ENCODE data around the gene NACA. TPM values are rescaled to one million over a fixed set of nuclear protein-coding genes. Genes with fewer than 3 reads are reported as not detected.

Gene NACA
- total RNA-seq, 3 donors from 2014 or later: 1,363 to 1,488 (median 1,386) TPM

GRCh38 chr12:56766535-56766934 lies 41.4 kb upstream of the NACA start:
- Histone ChIP-seq H3K9me3 (no peaks in the 10 kb centered on the region), H3K27ac (no peak overlapping the region), H3K4me3 (no peak overlapping the region), H3K36me3 (no peaks in the 10 kb centered on the region), H3K27me3 (no peaks in the 10 kb centered on the region), H3K4me1 (no peaks in the 10 kb centered on the region)
- intact Hi-C loops (cut with DNase I; ENCODE audit: low total_unique reads): no loop called here
- TF ChIP-seq POLR2A (IDR thresholded peaks at IDR 0.05) (no peak), CTCF (IDR thresholded peaks at IDR 0.05) (no peak), POLR2AphosphoS5 (IDR thresholded peaks at IDR 0.05) (no peak)
- no peak for DNase-seq (ENCODE audit: low spot score in 2 of 2)

- Histone ChIP-seq H3K4me3 (no peak overlapping the region), H3K36me3 (no peaks in the 10 kb centered on the region), H3K9me3 (no peaks in the 10 kb centered on the region), H3K4me1 (no peaks in the 10 kb centered on the region), H3K27ac (no peak overlapping the region), H3K27me3 (no peaks in the 10 kb centered on the region)
- TF ChIP-seq CTCF (IDR thresholded peaks at IDR 0.05): no peak
- no peak for TF ChIP-seq POLR2AphosphoS5 (IDR thresholded peaks at IDR 0.05)
- TF ChIP-seq POLR2A (IDR thresholded peaks at IDR 0.05): no peak
- intact Hi-C loops (cut with DNase I; ENCODE audit: low total_unique reads): no loop called here
- no peak for DNase-seq (ENCODE audit: low spot score in 2 of 2)
Measured at GRCh38 chr12:56763753-56764657, 38.9 kb upstream of the NACA start.

DNA sequence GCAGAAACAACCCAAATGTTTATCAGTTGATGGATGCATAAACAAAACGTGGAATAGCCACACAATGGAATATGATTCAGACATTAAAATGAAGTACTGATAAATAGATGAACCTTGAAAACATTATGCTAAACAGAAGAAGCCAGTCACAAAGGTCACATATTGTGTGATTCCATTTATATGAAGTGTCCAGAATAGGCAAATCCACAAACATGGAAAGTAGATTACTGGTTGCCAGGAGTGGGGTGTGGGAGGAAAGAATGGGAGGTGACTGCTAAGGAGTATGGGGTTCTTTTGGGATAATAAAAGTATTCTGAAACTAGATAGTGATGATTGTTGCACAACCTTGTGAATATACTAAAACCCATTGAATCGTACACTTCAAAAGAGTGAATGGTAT lies 36.7 kb upstream of the NACA start:
- Histone ChIP-seq H3K27ac (no peak overlapping the region), H3K27me3 (no peaks in the 10 kb centered on the region), H3K4me1 (no peaks in the 10 kb centered on the region), H3K36me3 (no peaks in the 10 kb centered on the region), H3K4me3 (no peak overlapping the region), H3K9me3 (peaks cover 0 to 7% of the 10 kb centered on the region in 2 donors)
- intact Hi-C loops (cut with DNase I; ENCODE audit: low total_unique reads): no loop called here
- TF ChIP-seq POLR2AphosphoS5 (IDR thresholded peaks at IDR 0.05) (no peak), POLR2A (IDR thresholded peaks at IDR 0.05) (no peak), CTCF (IDR thresholded peaks at IDR 0.05) (no peak)
- DNase-seq (ENCODE audit: low spot score in 2 of 2): no peak

DNA sequence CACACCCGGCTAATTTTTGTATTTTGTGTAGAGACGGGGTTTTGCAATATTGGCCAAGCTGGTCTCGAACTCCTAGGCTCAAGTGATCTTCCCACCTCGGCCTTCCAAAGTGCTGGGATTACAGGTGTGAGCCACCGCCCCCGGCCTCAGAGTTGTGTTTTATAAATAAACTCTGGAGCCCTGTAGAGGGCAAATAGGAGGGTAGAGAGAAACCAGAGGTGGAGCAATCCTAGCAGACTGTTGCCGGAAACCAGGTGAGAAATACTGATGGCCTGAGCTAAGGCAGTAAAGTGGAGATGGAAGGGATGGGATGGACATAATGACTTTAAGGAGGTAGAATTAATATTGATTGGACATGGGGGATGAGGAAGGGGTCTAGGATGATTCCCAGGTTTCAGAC lies 35.4 kb upstream of the NACA start:
- H3K4me1 ChIP-seq: no peaks in the 10 kb centered on the region
- no peak overlapping the region for H3K4me3 ChIP-seq
- intact Hi-C loops (cut with DNase I; ENCODE audit: low total_unique reads): no loop called here
- H3K9me3 ChIP-seq: peaks cover 0 to 7% of the 10 kb centered on the region in 2 donors
- no peaks in the 10 kb centered on the region for H3K36me3 ChIP-seq
- DNase-seq (ENCODE audit: low spot score in 2 of 2): no peak
- H3K27ac ChIP-seq: no peak overlapping the region
- H3K27me3 ChIP-seq: no peaks in the 10 kb centered on the region
- TF ChIP-seq POLR2AphosphoS5 (IDR thresholded peaks at IDR 0.05) (no peak), CTCF (IDR thresholded peaks at IDR 0.05) (no peak), POLR2A (IDR thresholded peaks at IDR 0.05) (no peak)

- intact Hi-C loops (cut with DNase I; ENCODE audit: low total_unique reads): loop anchor here (10.0 kb wide), 1 partner anchor 235 kb away; a partner anchor contains a TSS
- no peaks in the 10 kb centered on the region for H3K27me3 ChIP-seq
Measured at GRCh38 chr12:56759263-56759908, 34.3 kb upstream of the NACA start.

More at GRCh38 chr12:56759263-56759908, 34.3 kb upstream of the NACA start:
- peaks cover 0 to 7% of the 10 kb centered on the region in 2 donors for H3K9me3 ChIP-seq
- H3K4me3 ChIP-seq: no peak overlapping the region
- no peaks in the 10 kb centered on the region for H3K36me3 ChIP-seq
- no peak for DNase-seq (ENCODE audit: low spot score in 2 of 2)
- H3K4me1 ChIP-seq: no peaks in the 10 kb centered on the region
- TF ChIP-seq POLR2A (IDR thresholded peaks at IDR 0.05) (no peak), POLR2AphosphoS5 (IDR thresholded peaks at IDR 0.05) (no peak), CTCF (IDR thresholded peaks at IDR 0.05) (no peak)
- no peak overlapping the region for H3K27ac ChIP-seq

Measured in breast epithelium (tissue), 4 donors.